ENCODE measurements around the gene NUPR1. TPM values are rescaled to one million over a fixed set of nuclear protein-coding genes. Genes with fewer than 3 reads are reported as not detected.
"Not testable (repeated sequence)": the region's sequence is repeated elsewhere in the genome, so short reads cannot be mapped to it uniquely, and the experiment has no call there.

Gene NUPR1
- polyA plus RNA-seq, 3 donors, result 6.4 to 10.6 (median 7.8) TPM

- no peak for DNase-seq
Measured at GRCh38 chr16:28561557-28562187, 22.9 kb upstream of the NUPR1 start.

GRCh38 chr16:28558456-28558855 is 19.7 kb upstream of the NUPR1 start:
- no peak for DNase-seq

GRCh38 chr16:28556914-28557320 is 18.1 kb upstream of the NUPR1 start:
- no peak for DNase-seq

- no peak for DNase-seq
Measured at GRCh38 chr16:28555561-28555960, 16.8 kb upstream of the NUPR1 start.

- DNase-seq, result no peak
Measured at GRCh38 chr16:28554634-28555423, 16.1 kb upstream of the NUPR1 start.

GRCh38 chr16:28553776-28554633 is 15.2 kb upstream of the NUPR1 start, which contains the start of gene SGF29:
TSS of gene SGF29 (plus strand) at chr16:28553920. CDS start at chr16:28581070, 27,150 bp downstream.
- peak; percentile 93 for DNase-seq

GRCh38 chr16:28549301-28549899 is 10.6 kb upstream of the NUPR1 start:
- no peak for DNase-seq

- no peak for DNase-seq
Measured at GRCh38 chr16:28548306-28548802, 9.6 kb upstream of the NUPR1 start.

- DNase-seq, result no peak
Measured at GRCh38 chr16:28546626-28547025, 7.9 kb upstream of the NUPR1 start.

- not testable (repeated sequence) for DNase-seq
Measured at GRCh38 chr16:28545964-28546363, 7.2 kb upstream of the NUPR1 start.

GRCh38 chr16:28544998-28545397 is 6.2 kb upstream of the NUPR1 start:
- no peak for DNase-seq

GRCh38 chr16:28543072-28543471 is 4.3 kb upstream of the NUPR1 start:
- DNase-seq, result no peak

GRCh38 chr16:28542646-28543045 is 3.9 kb upstream of the NUPR1 start:
- DNase-seq, result no peak

- no peak for DNase-seq
Measured at GRCh38 chr16:28540346-28540745, 1.6 kb upstream of the NUPR1 start.

- DNase-seq, result no peak
Measured at GRCh38 chr16:28537964-28538732, 626 bp downstream of the NUPR1 start.

GRCh38 chr16:28537076-28537475 is 1.7 kb downstream of the NUPR1 start:
- no peak for DNase-seq

- no peak for DNase-seq
Measured at GRCh38 chr16:28534542-28535373, 4.0 kb downstream of the NUPR1 start.

- no peak for DNase-seq
Measured at GRCh38 chr16:28532940-28533647, 5.7 kb downstream of the NUPR1 start.
